HepG2 (cell line): Measurements from ENCODE around the gene BPIFA2.

Experiments
- ATF2 ChIP-seq: sonication (generic); formaldehyde crosslinking; IDR thresholded peaks from 2 replicates; pipeline ENCODE4 v1.4.0; 2020; ENCODE audit warnings: missing genetic modification reagents
- CTCF ChIP-seq: sonication (generic); formaldehyde crosslinking; IDR thresholded peaks from 2 replicates; pipeline ENCODE4 v1.5.0; 2020; ENCODE audit warnings: mild to moderate bottlenecking, missing genetic modification reagents, moderate library complexity
- JUN ChIP-seq: sonication (generic); formaldehyde crosslinking; IDR thresholded peaks from 2 replicates; pipeline ENCODE4 v1.4.0; 2020; ENCODE audit warnings: mild to moderate bottlenecking, missing genetic modification reagents
- KLF15 ChIP-seq: sonication (generic); formaldehyde crosslinking; IDR thresholded peaks from 2 replicates; pipeline ENCODE4 v1.8.1; 2023; ENCODE audit warnings: borderline replicate concordance, mild to moderate bottlenecking, inconsistent platforms, missing genetic modification reagents, mixed read lengths
- NFIC ChIP-seq: IDR thresholded peaks from 2 replicates; pipeline ENCODE4 v1.6.1; 2012; ENCODE audit warnings: mild to moderate bottlenecking, low read length, inconsistent platforms
- ZNF205 ChIP-seq: IDR thresholded peaks from 2 replicates; pipeline ENCODE4 v1.6.1; 2018; ENCODE audit warnings: missing biosample characterization, missing genetic modification reagents
- ZNF563 ChIP-seq: sonication (generic); formaldehyde crosslinking; IDR thresholded peaks from 2 replicates; pipeline ENCODE4 v1.8.0; 2022; ENCODE audit warnings: mild to moderate bottlenecking, moderate library complexity, missing genetic modification reagents
- ZSCAN29 ChIP-seq: sonication (generic); formaldehyde crosslinking; conservative IDR thresholded peaks from 2 replicates; pipeline ENCODE4 v1.4.0; 2020; ENCODE audit warnings: mild to moderate bottlenecking, missing genetic modification reagents
- TF ChIP-seq, protein P1 (sequence below): fragments of 450-650 bp; IDR thresholded peaks from 2 replicates; pipeline ENCODE4 v1.6.1; 2017; ENCODE audit warnings: mild to moderate bottlenecking
- TF ChIP-seq, protein P2 (sequence below), 2 experiments: sonication (generic) in 1 of 2; formaldehyde crosslinking in 1 of 2; IDR thresholded peaks; 2 replicates each; pipeline versions ENCODE4 v1.5.1 to v1.6.1; 2011 to 2020; ENCODE audit warnings: borderline replicate concordance in 1 of 2, low read depth in 1 of 2, low read length in 1 of 2, mild to moderate bottlenecking in 1 of 2, missing genetic modification reagents in 1 of 2, moderate library complexity in 1 of 2

DNA sequence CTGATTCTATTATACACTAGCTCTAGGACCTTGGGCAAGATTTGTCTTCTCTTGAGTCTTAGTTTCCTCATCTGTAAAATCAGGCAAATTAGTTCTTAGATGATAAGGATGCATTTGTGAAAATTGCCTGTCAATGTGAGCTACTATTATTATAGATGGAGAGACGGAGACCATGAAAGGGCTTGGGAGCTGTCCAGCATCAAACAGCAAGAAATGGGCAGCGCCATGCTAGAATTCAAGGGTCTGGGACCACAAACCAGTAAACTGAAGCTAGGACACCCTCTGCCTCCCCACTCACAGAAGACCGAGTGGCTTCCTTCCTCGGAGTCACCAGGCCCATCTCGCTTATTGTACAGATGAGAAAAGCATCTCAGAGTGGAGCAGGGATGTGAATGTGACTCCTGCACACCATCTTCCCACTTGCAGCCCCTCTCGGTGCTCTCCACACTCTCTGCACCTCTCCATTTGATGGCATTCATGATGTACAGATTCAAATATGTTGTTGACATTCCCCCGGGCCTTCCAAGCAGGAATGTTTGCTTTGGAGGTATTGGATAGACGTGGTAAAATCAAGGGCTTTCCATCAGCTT is 25.0 kb downstream of the BPIFA2 start:
- TF ChIP-seq, protein P1, sequence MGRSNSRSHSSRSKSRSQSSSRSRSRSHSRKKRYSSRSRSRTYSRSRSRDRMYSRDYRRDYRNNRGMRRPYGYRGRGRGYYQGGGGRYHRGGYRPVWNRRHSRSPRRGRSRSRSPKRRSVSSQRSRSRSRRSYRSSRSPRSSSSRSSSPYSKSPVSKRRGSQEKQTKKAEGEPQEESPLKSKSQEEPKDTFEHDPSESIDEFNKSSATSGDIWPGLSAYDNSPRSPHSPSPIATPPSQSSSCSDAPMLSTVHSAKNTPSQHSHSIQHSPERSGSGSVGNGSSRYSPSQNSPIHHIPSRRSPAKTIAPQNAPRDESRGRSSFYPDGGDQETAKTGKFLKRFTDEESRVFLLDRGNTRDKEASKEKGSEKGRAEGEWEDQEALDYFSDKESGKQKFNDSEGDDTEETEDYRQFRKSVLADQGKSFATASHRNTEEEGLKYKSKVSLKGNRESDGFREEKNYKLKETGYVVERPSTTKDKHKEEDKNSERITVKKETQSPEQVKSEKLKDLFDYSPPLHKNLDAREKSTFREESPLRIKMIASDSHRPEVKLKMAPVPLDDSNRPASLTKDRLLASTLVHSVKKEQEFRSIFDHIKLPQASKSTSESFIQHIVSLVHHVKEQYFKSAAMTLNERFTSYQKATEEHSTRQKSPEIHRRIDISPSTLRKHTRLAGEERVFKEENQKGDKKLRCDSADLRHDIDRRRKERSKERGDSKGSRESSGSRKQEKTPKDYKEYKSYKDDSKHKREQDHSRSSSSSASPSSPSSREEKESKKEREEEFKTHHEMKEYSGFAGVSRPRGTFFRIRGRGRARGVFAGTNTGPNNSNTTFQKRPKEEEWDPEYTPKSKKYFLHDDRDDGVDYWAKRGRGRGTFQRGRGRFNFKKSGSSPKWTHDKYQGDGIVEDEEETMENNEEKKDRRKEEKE = no peak
- TF ChIP-seq NFIC = no peak
- no peak for TF ChIP-seq ATF2 (CRISPR knock-in tag)
- no peak for TF ChIP-seq KLF15 (CRISPR knock-in tag)
- no peak for TF ChIP-seq CTCF (CRISPR knock-in tag)
- no peak for TF ChIP-seq ZNF205 (CRISPR knock-in tag)
- TF ChIP-seq ZSCAN29 = no peak
- no peak for TF ChIP-seq ZNF563 (CRISPR knock-in tag)
- TF ChIP-seq, protein P2, sequence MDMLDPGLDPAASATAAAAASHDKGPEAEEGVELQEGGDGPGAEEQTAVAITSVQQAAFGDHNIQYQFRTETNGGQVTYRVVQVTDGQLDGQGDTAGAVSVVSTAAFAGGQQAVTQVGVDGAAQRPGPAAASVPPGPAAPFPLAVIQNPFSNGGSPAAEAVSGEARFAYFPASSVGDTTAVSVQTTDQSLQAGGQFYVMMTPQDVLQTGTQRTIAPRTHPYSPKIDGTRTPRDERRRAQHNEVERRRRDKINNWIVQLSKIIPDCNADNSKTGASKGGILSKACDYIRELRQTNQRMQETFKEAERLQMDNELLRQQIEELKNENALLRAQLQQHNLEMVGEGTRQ (IDR thresholded peaks at IDR 0.05; ENCODE audit: low read depth, low read length) = no peak
- TF ChIP-seq, protein P2 (CRISPR knock-in tag; IDR thresholded peaks at IDR 0.05; ENCODE audit: borderline replicate concordance) = no peak
- TF ChIP-seq JUN (CRISPR knock-in tag) = no peak
